ENCODE data around the gene ATG4D.
A peak's percentile ranks its signal among the peaks of the same experiment; 100 is the strongest.
"Not testable (repeated sequence)": the region's sequence is repeated elsewhere in the genome, so short reads cannot be mapped to it uniquely, and the experiment has no call there.

ATG4D gene

DNA sequence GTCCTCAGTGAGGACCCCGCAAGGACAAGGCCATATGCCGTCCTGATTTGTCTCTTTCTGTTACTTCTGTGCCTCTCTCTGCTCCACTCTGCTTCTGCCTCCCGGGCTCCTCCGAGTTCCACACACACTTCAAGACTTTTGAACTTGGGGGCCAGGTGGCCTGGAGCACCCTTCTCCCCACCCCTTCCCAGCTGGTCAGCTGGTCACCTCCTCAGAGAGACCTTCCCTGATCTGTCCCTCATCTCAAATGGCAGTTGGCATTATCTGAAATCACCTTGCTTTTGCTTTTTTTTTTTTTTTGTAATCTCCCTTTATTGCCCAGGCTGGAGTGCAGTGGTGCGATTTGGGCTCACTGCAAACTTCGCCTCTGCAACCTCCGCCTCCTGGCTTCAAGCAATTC, 24.3 kb upstream of the ATG4D start:
- no peak for DNase-seq (ENCODE audit: low spot score)

DNA sequence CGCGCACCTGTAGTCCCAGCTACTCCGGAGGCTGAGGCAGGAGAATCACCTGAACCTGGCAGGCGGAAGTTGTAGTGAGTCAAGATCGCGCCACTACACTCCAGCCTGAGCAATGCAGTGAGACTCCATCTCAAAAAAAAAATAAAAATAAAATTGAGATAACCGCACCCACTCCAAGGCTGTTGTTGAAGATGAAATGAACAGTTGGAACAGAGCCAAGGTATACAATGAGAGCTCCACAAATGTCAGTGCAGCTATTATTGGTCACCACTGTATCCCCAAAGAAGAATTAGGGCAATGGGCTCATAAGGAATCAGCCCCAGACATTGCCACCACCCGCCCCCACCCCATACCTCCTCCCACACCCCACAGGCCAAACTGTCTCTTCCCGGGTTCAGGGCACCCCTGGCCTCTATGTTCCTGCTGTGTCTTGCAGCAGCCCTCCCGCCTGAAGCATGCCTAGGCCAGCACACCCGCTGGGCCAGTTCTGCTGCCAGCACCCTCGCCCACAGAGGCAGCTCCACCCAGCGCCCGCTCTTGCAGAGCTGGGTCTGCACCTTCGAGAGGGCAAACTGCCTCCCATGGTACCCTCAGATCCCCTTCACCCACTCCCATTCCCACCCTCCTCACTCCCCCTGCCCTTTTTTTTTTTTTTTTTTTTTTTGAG, 22.9 kb upstream of the ATG4D start:
- DNase-seq (ENCODE audit: low spot score): no peak

- DNase-seq (ENCODE audit: low spot score): no peak
Measured at GRCh38 chr19:10521461-10522171, 22.1 kb upstream of the ATG4D start.

DNA sequence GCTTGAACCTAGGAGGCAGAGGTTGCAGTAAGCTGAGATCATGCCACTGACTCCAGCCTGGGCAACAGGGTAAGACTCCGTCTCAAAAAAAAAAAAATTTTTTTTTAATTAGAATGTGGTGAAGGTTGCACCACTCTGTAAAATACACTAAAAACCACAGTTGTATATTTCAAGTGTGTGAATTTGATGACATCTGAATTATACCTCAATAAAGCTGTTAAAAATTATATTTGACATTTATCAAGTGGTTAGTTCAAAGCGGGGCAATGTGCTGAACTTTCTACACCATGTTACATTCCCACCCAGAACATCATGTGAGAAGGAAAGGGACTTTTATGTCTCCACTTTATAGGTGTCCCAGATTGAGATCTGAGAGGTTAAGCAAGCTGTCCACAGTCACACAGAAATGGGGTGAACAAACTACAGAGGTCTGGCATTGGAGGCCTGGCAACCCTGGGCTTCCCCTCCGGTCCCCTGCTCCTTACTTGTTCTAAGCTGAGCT, 20.5 kb upstream of the ATG4D start:
- no peak for DNase-seq (ENCODE audit: low spot score)

DNA sequence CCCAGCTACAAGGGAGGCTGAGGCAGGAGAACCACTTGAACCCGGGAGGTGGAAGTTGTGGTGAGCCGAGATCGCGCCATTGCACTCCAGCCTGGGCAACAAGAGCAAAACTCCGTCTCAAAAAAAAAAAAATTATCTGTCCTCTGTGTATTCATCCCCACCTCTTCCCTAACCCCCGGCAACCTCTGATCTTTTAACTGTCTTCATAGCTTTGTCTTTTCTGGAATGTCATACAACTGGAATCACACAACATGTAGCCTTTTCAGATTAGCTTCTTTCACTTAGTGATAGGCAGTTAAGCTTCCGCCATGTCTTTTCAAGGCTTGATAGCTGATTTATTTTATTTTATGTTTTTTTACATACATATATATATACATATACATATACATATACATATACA, 18.1 kb upstream of the ATG4D start:
- DNase-seq (ENCODE audit: low spot score): no peak

DNA sequence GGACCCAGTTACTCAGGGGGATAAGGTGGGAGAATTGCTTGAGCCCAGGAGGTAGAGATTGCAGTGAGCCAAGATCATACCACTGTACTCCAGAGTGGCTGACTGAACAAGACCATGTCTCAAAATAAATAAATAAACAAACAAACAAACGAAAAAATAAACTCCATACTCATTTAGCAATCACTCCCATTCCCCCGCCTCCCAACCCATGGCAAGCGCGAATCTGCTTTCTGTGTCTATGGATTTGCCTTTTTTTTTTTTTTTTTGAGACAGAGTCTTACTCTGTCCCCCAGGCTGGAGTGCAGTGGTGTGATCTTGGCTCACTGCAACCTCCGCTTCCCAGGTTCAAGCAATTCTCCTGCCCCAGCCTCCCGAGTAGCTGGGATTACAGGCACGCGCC, 16.8 kb upstream of the ATG4D start:
- DNase-seq (ENCODE audit: low spot score): not testable (repeated sequence)

DNA sequence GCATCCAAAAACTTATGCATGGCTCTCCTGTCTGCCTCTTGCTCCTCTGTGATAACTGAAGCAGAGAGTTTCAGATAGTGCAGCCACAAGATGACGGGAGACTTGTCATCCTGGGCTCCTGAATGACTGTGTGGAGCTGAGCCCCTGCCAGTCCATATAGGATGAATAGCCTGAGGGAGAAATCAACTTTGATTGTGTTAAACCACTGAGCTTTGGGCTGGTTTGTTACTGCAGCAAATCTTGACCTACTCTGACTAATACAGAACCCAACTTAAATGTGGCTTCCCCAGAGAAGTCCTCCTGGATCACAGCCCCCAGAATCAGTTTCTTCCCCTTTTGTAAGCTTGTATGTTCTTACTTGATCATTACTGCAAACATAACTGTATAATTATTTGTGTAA, 11.2 kb upstream of the ATG4D start:
- no peak for DNase-seq (ENCODE audit: low spot score)

DNA sequence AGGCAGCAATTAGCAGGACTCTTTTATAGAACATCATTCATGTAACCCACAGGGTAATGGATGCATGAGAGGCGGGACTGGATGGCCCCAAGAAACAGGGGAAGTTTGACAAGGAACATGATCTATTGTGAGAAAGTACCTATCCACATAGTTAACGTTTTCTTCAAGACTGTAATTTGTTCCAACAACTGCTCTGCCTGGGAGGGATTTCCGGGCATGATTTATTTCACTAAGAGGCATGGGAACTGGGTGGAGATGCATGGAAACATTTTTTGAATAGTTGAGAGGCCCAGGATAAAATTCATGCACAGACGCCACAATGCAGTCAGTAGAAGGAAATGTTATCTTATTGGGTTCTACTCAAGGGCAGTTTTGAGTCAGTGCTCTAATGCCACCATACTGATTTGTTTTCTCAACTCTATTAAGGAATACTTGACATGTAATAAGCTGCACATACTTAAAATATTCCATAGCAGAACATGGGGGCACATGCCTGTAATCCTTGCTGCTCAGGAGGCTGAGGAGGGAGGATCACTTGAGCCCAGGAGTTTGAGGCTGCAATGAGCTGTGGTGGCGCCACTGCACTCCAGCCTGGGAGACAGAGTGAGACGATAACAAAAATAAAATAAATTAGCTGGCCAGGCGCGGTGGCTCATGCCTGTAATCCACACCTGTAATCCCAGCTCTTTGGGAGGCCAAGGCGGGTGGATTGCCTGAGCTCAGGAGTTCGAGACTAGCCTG, 9.9 kb upstream of the ATG4D start:
- no peak for DNase-seq (ENCODE audit: low spot score)

DNA sequence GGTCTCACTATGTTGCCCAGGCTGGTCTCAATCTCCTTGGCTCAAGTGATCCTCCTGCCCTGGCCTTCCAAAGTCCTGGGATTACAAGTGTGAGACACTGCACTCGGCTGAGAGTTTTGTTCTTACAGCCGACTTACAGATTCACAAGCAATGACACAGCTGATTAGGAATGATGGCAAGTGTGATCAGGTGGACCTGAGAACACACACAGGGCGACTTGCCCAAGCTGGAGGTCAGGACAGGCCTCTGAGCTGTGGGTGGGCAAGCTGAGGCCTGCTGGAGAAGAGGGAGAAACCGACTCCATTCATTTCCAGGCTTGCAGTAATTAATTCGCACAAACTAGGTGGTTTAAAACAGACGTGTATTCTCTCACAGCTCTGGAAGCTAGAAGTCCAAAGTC, 8.1 kb upstream of the ATG4D start:
- no peak for DNase-seq (ENCODE audit: low spot score)

GRCh38 chr19:10537668-10538067, 6.0 kb upstream of the ATG4D start:
- no peak for DNase-seq (ENCODE audit: low spot score)

DNA sequence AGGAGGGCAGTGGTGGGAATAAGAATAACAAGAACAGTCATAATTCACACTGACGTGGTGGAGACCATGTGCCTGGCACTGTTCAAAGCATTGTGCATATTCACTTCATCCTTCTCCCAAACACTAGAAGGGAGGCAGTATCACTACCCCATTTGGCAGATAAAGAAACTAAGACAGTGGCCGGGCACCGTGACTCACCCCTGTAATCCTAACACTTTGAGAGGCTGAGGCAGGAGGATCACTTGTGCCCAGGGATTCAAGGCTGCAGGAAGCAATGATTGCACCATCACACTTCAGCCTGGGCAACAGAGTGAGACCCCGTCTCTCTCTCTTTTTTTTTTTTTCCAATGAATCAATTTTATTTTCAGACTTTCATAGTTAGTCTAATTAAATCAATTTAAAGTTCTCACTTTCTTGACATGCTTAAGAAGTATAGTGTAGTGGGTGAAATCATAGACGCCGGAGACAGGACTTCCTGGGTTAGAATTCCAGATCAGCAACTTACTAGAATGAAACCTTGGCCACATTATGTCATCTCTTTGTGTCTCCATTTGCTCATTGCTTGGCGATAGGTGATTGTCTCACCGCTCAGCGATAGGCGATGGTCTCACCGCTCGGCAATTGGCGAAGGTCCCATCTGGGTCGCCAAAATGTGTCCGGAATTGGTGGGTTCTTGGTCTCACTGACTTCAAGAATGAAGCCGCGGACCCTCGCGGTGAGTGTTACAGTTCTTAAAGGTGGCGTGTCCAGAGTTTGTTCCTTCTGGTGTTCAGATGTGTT, 5.3 kb upstream of the ATG4D start:
- DNase-seq (ENCODE audit: low spot score): no peak

DNA sequence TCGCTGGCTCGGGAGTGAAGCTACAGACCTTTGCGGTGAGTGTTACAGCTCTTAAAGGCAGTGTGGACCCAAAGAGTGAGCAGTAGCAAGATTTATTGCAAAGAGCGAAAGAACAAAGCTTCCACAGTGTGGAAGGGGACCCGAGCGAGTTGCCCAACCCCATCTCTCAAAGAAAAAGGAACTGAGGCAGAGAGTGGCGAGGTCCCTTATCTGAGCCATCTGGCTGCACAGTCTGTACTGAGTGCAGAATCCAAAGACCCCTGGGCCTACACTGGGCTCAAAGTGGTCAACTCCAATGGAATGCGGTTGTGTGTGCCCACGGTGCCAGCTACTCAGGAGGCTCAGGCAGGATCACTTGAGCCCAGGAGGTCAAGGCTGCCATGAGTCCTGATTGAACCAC, 4.7 kb upstream of the ATG4D start:
- not testable (repeated sequence) for DNase-seq (ENCODE audit: low spot score)

- no peak for DNase-seq (ENCODE audit: low spot score)
Measured at GRCh38 chr19:10543059-10543419, 665 bp upstream of the ATG4D start.

DNA sequence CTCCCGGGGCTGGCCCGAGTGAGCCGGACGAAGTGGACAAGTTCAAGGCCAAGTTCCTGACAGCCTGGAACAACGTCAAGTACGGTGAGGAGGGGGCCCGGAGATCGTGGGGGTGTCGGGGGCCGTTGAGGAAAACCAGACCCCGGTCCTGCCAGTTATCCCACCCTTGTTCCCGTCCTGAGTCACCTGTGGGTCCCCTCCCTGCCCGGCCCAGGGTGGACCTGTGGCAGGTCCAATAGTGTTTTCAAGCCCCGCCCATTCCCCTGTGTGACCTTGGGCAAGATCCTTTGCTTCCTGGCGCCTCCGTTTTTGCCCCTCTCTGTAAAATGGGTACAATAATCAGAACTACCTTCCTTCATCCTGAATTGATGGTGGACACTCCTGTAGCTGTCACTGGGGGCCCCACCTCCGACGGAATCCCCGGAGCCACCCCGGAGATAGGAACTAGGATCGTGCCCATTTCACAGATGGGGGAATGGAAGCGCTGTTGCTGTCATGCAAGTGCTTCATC, 593 bp downstream of the ATG4D start:
- DNase-seq (ENCODE audit: low spot score): peak; percentile 35

- no peak for DNase-seq (ENCODE audit: low spot score)
Measured at GRCh38 chr19:10544753-10545251, 1.1 kb downstream of the ATG4D start.

DNA sequence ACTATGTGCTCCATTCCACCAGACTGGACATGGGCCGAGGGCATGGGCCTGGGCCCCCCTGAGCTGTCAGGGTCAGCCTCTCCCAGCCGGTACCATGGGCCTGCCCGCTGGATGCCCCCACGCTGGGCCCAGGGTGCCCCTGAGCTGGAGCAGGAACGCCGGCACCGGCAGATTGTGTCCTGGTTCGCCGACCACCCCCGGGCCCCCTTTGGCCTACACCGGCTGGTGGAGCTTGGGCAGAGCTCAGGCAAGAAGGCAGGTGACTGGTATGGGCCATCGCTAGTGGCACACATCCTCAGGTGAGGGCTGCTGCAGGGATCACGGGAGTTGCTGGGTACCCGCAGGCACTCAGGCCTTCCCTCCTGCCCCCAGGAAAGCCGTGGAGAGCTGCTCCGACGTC, 3.1 kb downstream of the ATG4D start:
- no peak for DNase-seq (ENCODE audit: low spot score)

DNA sequence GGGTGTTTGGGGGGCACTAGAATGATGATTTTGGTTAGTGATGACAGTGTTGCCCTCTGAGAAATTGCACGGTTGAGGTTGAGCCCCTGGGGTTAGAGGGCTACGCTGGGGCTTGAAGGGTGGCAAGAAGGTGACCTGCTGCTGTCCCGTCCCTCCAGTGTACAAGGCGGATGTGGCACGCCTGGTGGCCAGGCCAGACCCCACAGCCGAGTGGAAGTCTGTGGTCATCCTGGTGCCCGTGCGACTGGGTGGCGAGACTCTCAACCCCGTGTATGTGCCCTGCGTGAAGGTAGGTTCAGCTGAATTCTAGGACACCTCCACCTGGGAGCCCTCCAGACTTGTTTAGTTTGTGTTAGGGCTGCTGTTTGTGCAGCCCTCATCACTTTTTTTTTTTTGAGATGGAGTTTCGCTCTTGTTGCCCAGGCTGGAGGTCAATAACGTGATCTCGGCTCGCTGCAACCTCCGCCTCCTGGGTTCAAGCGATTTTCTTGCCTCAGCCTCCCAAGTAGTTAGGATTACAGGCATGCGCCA, 5.1 kb downstream of the ATG4D start:
- DNase-seq (ENCODE audit: low spot score): no peak

- DNase-seq (ENCODE audit: low spot score): no peak
Measured at GRCh38 chr19:10549733-10550132, 6.0 kb downstream of the ATG4D start.

DNA sequence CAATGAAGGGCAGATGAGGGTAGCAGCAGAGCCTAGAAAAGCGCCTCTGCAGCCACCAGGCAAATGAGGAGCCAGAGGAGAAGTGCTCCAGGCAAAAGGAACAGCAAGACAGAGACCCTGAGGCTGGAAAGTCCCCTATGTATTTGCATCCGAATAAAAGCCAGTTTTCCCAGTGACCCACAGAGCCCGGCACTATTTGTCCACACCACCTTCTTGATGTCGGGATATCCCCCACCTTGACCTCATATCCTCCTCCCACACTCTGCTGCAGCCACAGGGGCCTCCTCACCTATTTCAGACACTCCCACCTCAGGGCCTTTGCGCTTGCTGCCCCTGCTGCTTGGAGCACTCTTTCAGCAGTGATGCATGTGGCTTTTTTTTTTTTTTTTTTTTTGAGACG, 6.6 kb downstream of the ATG4D start:
- DNase-seq (ENCODE audit: low spot score): no peak

DNA sequence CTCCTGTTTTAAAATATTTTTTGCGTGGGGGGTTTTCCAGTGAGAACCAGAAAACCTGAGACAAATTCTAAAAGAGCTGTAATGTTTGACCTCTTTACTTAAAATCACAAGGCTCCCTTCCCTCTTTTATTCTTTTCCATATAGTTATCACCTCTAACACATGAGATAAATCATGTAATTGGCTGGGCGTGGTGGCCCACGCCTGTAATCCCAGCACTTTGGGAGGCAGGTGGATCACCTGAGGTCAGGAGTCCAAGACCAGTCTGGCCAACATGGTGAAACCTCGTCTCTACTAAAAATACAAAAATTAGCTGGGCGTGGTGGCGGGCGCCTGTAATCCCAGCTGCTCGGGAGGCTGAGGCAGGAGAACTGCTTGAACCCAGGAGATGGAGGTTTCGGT, 7.3 kb downstream of the ATG4D start:
- DNase-seq (ENCODE audit: low spot score): not testable (repeated sequence)

- DNase-seq (ENCODE audit: low spot score): no peak
Measured at GRCh38 chr19:10551698-10552301, 8.1 kb downstream of the ATG4D start.
